Stimulated activated naive CD4-positive, alpha-beta T cell treated with Interleukin-2 at 50 U/mL for 16 hours (primary cell): ENCODE data around the gene MGLL.

ENCODE experiments used
- DNase-seq: peaks from one replicate; lab custom pipeline; 2025; lab: John Stamatoyannopoulos, UW

Gene MGLL

DNA sequence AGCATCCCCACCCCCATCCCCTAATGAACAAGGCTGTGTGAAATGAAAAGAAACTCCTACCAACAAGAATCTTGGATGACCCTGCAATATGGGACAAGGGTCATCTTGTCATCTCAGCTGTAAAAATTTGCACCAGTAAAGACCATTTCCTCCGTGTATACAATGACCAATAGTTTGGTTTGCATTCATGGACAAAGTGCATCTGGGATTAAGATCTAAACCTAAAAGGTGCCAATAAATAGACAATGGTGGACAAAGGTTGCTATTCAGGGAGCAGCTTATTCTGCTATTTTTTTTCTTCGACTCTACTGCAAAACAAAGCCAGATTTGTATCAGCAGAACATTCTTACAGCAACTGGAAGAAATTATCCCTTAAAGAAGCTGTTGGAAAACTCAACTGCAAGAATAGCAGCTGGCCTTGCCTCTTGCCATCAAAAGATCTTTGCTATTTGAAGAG lies 8.0 kb downstream of the MGLL start:
- DNase-seq, result no peak

DNA sequence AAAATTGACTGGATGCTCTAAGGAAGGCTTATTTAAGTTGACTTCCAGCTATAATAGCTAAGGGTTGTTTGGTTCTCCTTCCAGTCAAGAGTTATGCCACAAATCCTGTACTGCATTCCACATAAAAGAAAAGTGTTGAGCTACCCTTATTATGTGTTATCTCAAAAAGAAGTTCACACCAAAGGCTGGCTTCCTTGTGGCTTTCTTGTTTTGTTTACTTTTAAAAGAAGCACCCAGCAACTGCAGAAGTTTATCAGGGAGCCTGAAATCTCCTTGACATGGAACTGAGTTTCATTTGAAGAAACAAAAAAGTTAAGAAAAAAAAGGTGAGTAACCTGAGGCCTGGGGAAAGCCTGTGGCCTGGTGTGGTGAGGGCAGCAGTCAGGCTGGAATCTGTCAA lies 10.2 kb downstream of the MGLL start:
- no peak for DNase-seq

DNA sequence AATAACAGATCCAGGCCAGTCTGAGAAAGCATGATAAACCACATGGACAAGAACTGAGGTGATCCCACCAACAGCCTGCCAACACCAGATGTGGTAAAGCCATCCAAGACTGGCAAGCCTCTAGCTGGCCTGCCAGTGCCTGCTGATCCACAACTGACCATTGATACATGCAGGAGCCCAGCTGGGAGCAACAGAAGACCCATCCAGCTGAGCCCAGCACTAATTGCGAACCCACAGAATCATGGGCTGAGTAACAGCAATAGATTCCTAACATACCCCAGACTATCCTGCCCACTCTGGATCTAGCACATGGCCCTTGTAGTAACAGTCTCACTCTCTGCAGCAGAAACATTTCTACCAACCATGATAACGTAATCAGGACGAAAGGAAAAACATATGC lies 10.6 kb downstream of the MGLL start:
- DNase-seq, result no peak

- DNase-seq, result no peak
Observed at GRCh38 chr3:127809611-127810010, 12.7 kb downstream of the MGLL start.

DNA sequence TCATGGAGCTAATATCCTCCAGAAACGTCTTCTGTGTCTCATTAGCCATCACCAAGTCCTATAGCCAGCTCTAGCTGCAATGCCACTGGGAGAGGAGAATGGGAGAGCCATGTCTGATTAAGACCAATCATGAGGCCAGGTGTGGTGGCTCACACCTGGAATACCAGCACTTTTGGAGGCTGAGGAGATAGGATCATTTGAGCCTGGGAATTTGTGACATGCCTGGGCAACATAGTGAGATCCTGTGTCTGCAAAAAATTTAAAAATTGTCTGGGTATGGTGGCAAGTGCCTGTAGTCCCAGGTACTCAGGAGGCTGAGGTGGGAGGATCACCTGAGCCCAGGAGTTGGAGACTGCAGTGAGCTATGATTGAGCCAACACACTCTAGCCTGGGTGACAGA lies 13.1 kb downstream of the MGLL start:
- no peak for DNase-seq

DNA sequence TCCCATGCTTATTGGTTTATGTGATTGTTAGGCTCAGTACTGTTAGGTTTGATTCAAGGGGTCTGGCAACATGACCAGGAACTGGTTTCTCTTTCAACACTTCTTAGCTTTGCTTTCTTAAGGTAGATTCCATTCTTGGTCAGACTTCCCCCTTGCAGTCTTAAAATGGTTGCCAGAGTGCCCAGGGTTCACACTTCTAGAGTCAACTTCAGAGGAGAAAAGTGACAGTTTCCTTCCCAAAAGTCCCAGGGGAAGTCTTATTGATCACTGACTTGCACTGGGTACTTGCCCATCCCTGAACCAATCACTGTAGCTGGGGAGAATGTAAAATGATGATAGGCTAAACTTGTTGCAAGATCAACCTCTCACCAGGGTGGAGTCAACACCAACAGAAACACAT lies 14.1 kb downstream of the MGLL start:
- no peak for DNase-seq

DNA sequence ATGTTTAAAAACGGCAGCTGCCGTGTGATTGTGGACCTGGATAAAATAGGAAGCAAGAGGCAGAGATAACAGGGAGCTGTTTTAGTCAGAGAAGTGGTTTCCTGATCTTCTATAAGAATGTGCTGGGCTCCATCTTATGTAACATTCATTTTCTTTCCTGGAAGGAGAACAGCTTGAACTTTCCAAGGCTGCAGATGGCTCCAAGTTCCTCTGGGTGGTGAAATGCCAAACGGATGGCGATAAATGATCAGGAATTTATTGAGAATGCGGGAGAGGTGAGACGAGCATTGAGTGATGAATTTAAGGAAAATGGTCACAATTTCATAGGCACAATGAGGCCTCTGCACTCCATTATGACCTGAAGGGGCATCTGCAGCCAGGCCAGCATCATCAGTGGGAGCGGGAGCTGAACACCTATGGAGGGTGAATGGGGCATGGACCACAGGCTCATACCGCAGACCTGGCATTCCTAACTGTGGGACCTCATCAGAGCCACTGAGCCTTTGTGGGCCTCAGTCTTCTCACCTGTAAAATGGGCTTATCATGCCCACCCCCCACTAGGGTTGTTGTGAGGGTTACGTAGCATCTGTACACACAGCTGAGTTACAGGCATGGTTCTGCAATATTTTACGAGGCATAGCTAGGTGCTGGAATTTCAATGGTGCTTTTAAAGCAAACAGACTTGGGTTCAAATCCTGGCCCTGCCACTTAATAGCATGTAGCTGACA lies 17.1 kb downstream of the MGLL start:
- no peak for DNase-seq

GRCh38 chr3:127804141-127804540 lies 18.2 kb downstream of the MGLL start:
- DNase-seq, result no peak

- DNase-seq, result no peak
Observed at GRCh38 chr3:127803619-127804018, 18.7 kb downstream of the MGLL start.

DNA sequence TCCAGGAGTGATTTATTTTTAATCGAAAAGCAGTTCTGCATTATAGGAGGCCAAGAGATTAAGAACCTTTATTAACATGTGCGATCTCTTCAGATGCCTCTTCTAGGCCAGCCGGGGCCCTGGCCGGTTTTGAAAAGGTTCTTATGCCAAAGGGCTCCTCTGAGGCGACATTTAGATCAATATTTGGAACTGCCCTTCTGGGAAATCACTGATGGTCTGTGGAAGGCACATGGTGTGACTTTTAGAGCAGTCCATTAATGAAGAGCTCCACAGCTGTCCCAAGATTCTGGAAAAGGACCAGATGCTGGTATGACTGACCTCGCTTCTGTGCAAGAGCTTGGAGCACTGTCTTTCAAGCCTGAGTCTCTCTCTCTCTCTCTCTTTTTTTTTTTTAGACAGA lies 19.7 kb downstream of the MGLL start:
- no peak for DNase-seq

DNA sequence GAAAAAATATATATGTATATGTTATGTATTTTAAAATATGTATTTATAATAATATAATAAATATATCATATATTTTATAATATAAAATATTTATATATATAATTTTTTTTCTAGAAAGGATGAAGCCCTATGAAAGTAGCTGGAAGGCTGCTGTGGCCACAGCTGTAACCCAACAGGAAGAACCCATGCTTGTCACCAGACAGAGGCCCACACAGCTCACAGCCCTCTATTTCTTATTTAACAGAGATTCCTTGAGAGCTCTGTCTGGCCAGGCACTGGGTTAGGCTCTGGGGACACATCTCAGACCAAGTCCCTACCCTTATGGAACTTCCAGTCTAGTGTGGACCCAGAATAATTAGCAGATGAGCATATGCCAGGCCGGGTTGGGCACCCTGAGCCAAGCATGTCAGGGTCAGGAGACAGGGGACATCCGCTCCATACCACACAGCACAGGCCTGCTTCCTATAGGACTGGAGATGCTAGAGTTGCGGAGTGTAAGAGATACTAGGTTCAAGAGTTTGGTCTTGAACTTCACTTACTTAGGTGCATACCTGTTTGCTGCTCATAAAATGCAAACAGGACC lies 20.5 kb downstream of the MGLL start:
- DNase-seq, result no peak

DNA sequence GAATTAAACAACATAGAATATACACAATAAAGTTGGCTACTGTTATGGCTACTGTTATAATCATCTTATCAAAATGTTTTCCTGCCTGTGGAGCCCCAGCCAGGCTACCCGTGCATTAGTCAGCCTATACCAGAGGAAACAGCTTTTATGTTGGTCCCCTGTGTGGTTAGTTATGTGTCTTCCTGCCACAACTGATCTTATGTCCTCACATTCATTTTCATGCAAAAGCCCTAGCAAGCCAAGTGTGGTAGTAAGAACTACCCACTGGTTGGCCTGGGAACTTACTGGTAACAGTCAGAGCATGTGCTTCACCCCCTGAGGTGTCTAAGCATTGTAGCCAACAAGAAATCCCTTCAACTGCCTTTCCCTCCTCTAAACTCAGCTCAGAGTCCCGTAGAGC lies 21.8 kb downstream of the MGLL start:
- no peak for DNase-seq

DNA sequence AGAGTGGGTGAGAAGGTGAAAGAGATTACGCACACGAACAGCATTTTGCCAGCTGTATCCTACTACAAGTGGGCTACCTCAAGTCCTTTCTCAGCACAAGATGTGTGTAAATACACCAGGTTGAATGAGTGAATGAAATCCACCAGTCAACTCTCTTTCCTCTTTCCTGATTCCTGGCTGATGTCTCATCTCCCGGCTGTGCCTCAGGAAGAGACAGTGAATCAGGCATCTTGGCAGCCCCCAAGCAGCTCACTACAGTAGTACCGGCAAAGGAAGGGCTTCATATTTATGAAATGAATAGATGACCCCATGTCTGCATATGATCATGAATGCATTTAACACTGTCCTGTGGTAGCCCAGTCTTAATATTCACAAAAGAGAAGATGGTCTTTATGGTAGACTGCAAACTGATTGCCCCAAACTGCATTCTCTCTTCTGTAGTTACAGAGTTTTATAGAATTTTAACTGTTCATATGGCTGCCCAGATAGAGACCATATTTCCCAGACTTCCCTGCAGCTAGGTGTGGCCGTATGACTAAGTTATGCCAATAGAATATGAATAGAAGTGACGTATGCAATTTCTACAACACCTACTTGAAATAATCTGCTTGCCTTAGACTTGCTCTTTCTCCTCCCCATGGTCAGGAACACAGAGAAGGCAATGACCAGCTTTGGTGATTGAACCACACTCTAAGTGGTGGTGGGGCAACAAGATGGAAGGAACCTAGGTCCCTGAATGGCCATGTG lies 22.7 kb downstream of the MGLL start:
- DNase-seq, result no peak

- no peak for DNase-seq
Observed at GRCh38 chr3:127798716-127799115, 23.6 kb downstream of the MGLL start.

DNA sequence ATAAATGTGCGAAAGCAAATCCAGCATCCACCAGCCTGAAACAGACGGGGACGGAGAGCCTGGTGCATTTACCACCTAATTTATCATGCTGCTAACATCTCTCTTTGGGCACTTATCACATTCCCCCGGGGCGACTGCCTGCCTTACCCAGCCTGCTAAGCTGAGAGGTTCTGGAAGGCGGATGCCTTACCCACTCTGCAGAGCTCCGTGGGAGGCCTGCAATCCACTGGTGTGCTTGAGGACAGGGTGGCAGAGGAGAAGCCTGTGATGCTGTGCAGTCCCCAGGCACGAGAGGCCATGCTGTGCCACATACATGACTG lies 25.5 kb downstream of the MGLL start:
- no peak for DNase-seq

GRCh38 chr3:127796045-127796830 lies 26.1 kb downstream of the MGLL start:
- DNase-seq, result no peak

DNA sequence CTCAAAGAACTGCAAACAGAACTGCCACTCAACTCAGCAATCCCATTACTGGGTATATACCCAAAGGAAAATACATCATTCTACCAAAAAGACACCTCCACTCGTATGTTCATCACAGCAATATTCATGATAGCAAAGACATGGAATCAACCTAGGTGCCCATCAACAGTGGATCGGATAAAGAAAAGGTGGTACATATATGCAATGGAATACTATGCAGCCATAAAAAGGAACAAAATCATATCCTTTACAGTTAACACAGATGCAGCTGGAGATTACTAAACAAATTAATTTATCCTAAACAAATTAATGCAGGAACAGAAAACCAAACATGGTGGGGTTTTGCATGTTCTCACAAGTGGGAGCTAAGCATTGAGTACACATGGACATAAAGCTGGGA lies 27.3 kb downstream of the MGLL start:
- DNase-seq, result no peak

- DNase-seq, result no peak
Observed at GRCh38 chr3:127794402-127794801, 27.9 kb downstream of the MGLL start.

- DNase-seq, result no peak
Observed at GRCh38 chr3:127792541-127793292, 29.6 kb downstream of the MGLL start.

GRCh38 chr3:127791221-127791913 lies 30.9 kb downstream of the MGLL start:
- no peak for DNase-seq

GRCh38 chr3:127790882-127791183 lies 31.5 kb downstream of the MGLL start:
- no peak for DNase-seq
